Trophoblast cell (in vitro differentiated cells and primary cell): ENCODE data around the gene GCN1.

Experiments used
- DNase-seq, 2 donors: peaks; one replicate each; pipeline ENCODE4 v3.0.0-alpha.2; 2016
- H2AFZ ChIP-seq: 2 replicates; pipeline ENCODE4 v1.6.1; 2013; ENCODE audit warnings: low read length, moderate library complexity, mild to moderate bottlenecking; ENCODE audit not compliant: insufficient read depth, poor library complexity
- H2AK5ac ChIP-seq: 2 replicates; pipeline ENCODE4 v1.6.1; 2013; ENCODE audit warnings: mild to moderate bottlenecking, low read length
- H2BK120ac ChIP-seq: 2 replicates; pipeline ENCODE4 v1.6.1; 2013; ENCODE audit warnings: low read length, mild to moderate bottlenecking, moderate library complexity; ENCODE audit not compliant: insufficient read depth, poor library complexity
- H2BK12ac ChIP-seq: 2 replicates; pipeline ENCODE4 v1.6.1; 2013; ENCODE audit warnings: mild to moderate bottlenecking, low read length, moderate library complexity
- H2BK5ac ChIP-seq: 2 replicates; pipeline ENCODE4 v1.6.1; 2013; ENCODE audit warnings: low read length, low read depth, moderate library complexity, mild to moderate bottlenecking; ENCODE audit not compliant: poor library complexity
- H3K14ac ChIP-seq: 2 replicates; pipeline ENCODE4 v1.6.1; 2013; ENCODE audit warnings: mild to moderate bottlenecking, low read length
- H3K18ac ChIP-seq: 2 replicates; pipeline ENCODE4 v1.6.1; 2013; ENCODE audit warnings: mild to moderate bottlenecking, low read length
- H3K23ac ChIP-seq: 2 replicates; pipeline ENCODE4 v1.6.1; 2013; ENCODE audit warnings: low read length
- H3K27ac ChIP-seq: 2 replicates; pipeline ENCODE4 v1.5.1; 2013; ENCODE audit warnings: low read depth, mild to moderate bottlenecking, inconsistent platforms, low read length, moderate library complexity
- H3K27me3 ChIP-seq: 2 replicates; pipeline ENCODE4 v1.6.1; 2013; ENCODE audit warnings: inconsistent platforms, mild to moderate bottlenecking, low read length, moderate library complexity; ENCODE audit not compliant: insufficient read depth
- H3K36me3 ChIP-seq, 2 experiments: 1 replicate in 1 of 2; 2 replicates in 1 of 2; pipeline ENCODE4 v1.6.1; 2013; ENCODE audit warnings: low read length in 2 of 2, mild to moderate bottlenecking in 2 of 2, moderate library complexity in 1 of 2; ENCODE audit not compliant: insufficient read depth in 2 of 2, control insufficient read depth in 1 of 2
- H3K4ac ChIP-seq: 2 replicates; pipeline ENCODE4 v1.6.1; 2013; ENCODE audit warnings: low read depth, mild to moderate bottlenecking, low read length, moderate library complexity
- H3K4me1 ChIP-seq, 2 experiments: 1 replicate in 1 of 2; 2 replicates in 1 of 2; pipeline ENCODE4 v1.6.1; 2013; ENCODE audit warnings: low read length in 2 of 2, mild to moderate bottlenecking in 2 of 2, moderate library complexity in 1 of 2; ENCODE audit not compliant: insufficient read depth in 2 of 2, control insufficient read depth in 1 of 2
- H3K4me2 ChIP-seq: 2 replicates; pipeline ENCODE4 v1.6.1; 2013; ENCODE audit warnings: inconsistent platforms, mild to moderate bottlenecking, low read length, moderate library complexity
- H3K4me3 ChIP-seq: 2 replicates; pipeline ENCODE4 v1.5.1; 2013; ENCODE audit warnings: mild to moderate bottlenecking, low read depth, low read length, inconsistent platforms
- H3K79me1 ChIP-seq: one replicate; pipeline ENCODE4 v1.6.1; 2013; ENCODE audit warnings: low read length
- H3K79me2 ChIP-seq: 2 replicates; pipeline ENCODE4 v1.6.1; 2013; ENCODE audit warnings: low read length, mild to moderate bottlenecking; ENCODE audit not compliant: control insufficient read depth, insufficient read depth, poor library complexity
- H3K9ac ChIP-seq: 2 replicates; pipeline ENCODE4 v1.6.1; 2013; ENCODE audit warnings: mild to moderate bottlenecking, low read length
- H3K9me3 ChIP-seq: 2 replicates; pipeline ENCODE4 v1.6.1; 2013; ENCODE audit warnings: low read depth, mild to moderate bottlenecking, control low read depth, inconsistent platforms, low read length; ENCODE audit not compliant: insufficient read depth
- H4K12ac ChIP-seq: 2 replicates; pipeline ENCODE4 v1.6.1; 2013; ENCODE audit warnings: low read depth, mild to moderate bottlenecking, low read length, moderate library complexity
- H4K8ac ChIP-seq: 2 replicates; pipeline ENCODE4 v1.6.1; 2013; ENCODE audit warnings: low read depth, mild to moderate bottlenecking, low read length, moderate library complexity
- H4K91ac ChIP-seq: one replicate; pipeline ENCODE4 v1.6.1; 2013; ENCODE audit warnings: low read depth, mild to moderate bottlenecking, low read length, moderate library complexity
- WGBS: extraction: QIAGEN DNeasy Blood & Tissue Kit; methylation state at CpG from one replicate; pipeline ENCODE4 v1.1.7; 2013; ENCODE audit warnings: missing lambda C conversion rate; ENCODE audit not compliant: insufficient read length, insufficient coverage; ENCODE audit errors: extremely low coverage; 5-methylcytosine and 5-hydroxymethylcytosine counted together

Gene GCN1

GRCh38 chr12:120085920-120086645 is 108.4 kb downstream of the GCN1 start:
- Histone ChIP-seq H3K27ac (no peak overlapping the region), H3K14ac (no peak overlapping the region), H3K23ac (no peak overlapping the region), H3K9me3 (no peaks in the 10 kb centered on the region), H4K12ac (no peak overlapping the region), H3K79me2 (no peaks in the 10 kb centered on the region), H3K79me1 (no peaks in the 10 kb centered on the region), H2BK5ac (no peak overlapping the region), H3K4me2 (no peak overlapping the region), H2BK120ac (no peak overlapping the region), H2AK5ac (no peak overlapping the region), H3K4ac (no peak overlapping the region), H3K9ac (no peak overlapping the region), H2BK12ac (no peak overlapping the region), H3K4me1 (peaks cover 0 to 4% of the 10 kb centered on the region in 2 experiments), H3K27me3 (no peaks in the 10 kb centered on the region), H3K18ac (no peak overlapping the region), H3K36me3 (peaks cover 0 to 3% of the 10 kb centered on the region in 2 experiments), H3K4me3 (no peak overlapping the region), H4K8ac (no peak overlapping the region), H2AFZ (no peak overlapping the region), H4K91ac (no peak overlapping the region)
- WGBS, result no CpG with 5 or more reads among the region's 6 CpGs
- DNase-seq, result no peak

- WGBS, result no CpG with 5 or more reads among the region's 2 CpGs
- Histone ChIP-seq H2BK120ac (no peak overlapping the region), H3K27ac (no peak overlapping the region), H3K79me1 (no peaks in the 10 kb centered on the region), H3K79me2 (no peaks in the 10 kb centered on the region), H4K8ac (no peak overlapping the region), H3K14ac (no peak overlapping the region), H2AFZ (no peak overlapping the region), H3K4me3 (no peak overlapping the region), H2AK5ac (no peak overlapping the region), H3K18ac (no peak overlapping the region), H2BK12ac (no peak overlapping the region), H3K9me3 (no peaks in the 10 kb centered on the region), H3K36me3 (peaks cover 0 to 2% of the 10 kb centered on the region in 2 experiments), H3K27me3 (no peaks in the 10 kb centered on the region), H3K23ac (no peak overlapping the region), H3K4ac (no peak overlapping the region), H3K9ac (no peak overlapping the region), H2BK5ac (no peak overlapping the region), H4K91ac (no peak overlapping the region), H3K4me2 (no peak overlapping the region), H4K12ac (no peak overlapping the region), H3K4me1 (peaks cover 6 to 8% of the 10 kb centered on the region in 2 experiments)
- no peak for DNase-seq
These were observed 112.9 kb downstream of the GCN1 start for GRCh38 chr12:120081641-120082040.

GRCh38 chr12:120079411-120080400 is 114.8 kb downstream of the GCN1 start:
- H3K27me3 ChIP-seq, result no peaks in the 10 kb centered on the region
- no peak overlapping the region for H3K4me3 ChIP-seq
- no peak overlapping the region for H2AK5ac ChIP-seq
- H3K23ac ChIP-seq, result no peak overlapping the region
- H3K18ac ChIP-seq, result no peak overlapping the region
- no peak overlapping the region for H4K91ac ChIP-seq
- H3K9ac ChIP-seq, result no peak overlapping the region
- no peak overlapping the region for H2BK5ac ChIP-seq
- H2BK120ac ChIP-seq, result no peak overlapping the region
- no peak overlapping the region for H2BK12ac ChIP-seq
- WGBS, result no CpG with 5 or more reads among the region's 9 CpGs
- H4K12ac ChIP-seq, result no peak overlapping the region
- no peak overlapping the region for H4K8ac ChIP-seq
- H3K9me3 ChIP-seq, result no peaks in the 10 kb centered on the region
- H2AFZ ChIP-seq, result no peak overlapping the region
- no peak overlapping the region for H3K14ac ChIP-seq
- no peaks in the 10 kb centered on the region for H3K79me1 ChIP-seq
- H3K79me2 ChIP-seq, result no peaks in the 10 kb centered on the region
- peaks cover 0 to 2% of the 10 kb centered on the region in 2 experiments for H3K36me3 ChIP-seq
- DNase-seq, result peak; percentile 45 to 54
- H3K4me2 ChIP-seq, result no peak overlapping the region
- peaks cover 6 to 7% of the 10 kb centered on the region in 2 experiments for H3K4me1 ChIP-seq
- H3K4ac ChIP-seq, result no peak overlapping the region
- no peak overlapping the region for H3K27ac ChIP-seq

GRCh38 chr12:120078868-120079267 is 115.6 kb downstream of the GCN1 start:
- DNase-seq, result peak in 1 of 2 donors; percentile 45
- Histone ChIP-seq H3K79me1 (no peaks in the 10 kb centered on the region), H3K4me1 (peaks cover 6 to 7% of the 10 kb centered on the region in 2 experiments), H3K79me2 (no peaks in the 10 kb centered on the region), H4K8ac (no peak overlapping the region), H3K27ac (no peak overlapping the region), H3K18ac (no peak overlapping the region), H3K23ac (no peak overlapping the region), H3K4me3 (no peak overlapping the region), H2BK5ac (no peak overlapping the region), H4K12ac (no peak overlapping the region), H3K4me2 (no peak overlapping the region), H2AK5ac (no peak overlapping the region), H2BK12ac (no peak overlapping the region), H4K91ac (no peak overlapping the region), H3K27me3 (no peaks in the 10 kb centered on the region), H3K14ac (no peak overlapping the region), H2AFZ (no peak overlapping the region), H3K4ac (no peak overlapping the region), H3K9ac (no peak overlapping the region), H3K36me3 (peaks cover 0 to 2% of the 10 kb centered on the region in 2 experiments), H2BK120ac (no peak overlapping the region), H3K9me3 (no peaks in the 10 kb centered on the region)
- WGBS, result no CpG with 5 or more reads among the region's 5 CpGs
